ES-I3 (cell line): ENCODE results near the gene GSTO2.

Experiments
- H3K36me3 ChIP-seq: 2 replicates; pipeline ENCODE4 v1.6.1; 2013; ENCODE audit warnings: mild to moderate bottlenecking, low read length, control low read depth, moderate library complexity; ENCODE audit not compliant: insufficient read depth
- H3K4me1 ChIP-seq: 2 replicates; pipeline ENCODE4 v1.6.1; 2013; ENCODE audit warnings: mild to moderate bottlenecking, control low read depth, low read length; ENCODE audit not compliant: insufficient read depth
- H3K9ac ChIP-seq: 2 replicates; pipeline ENCODE4 v1.6.1; 2013; ENCODE audit warnings: low read depth, mild to moderate bottlenecking, low read length, moderate library complexity
- H3K9me3 ChIP-seq: 2 replicates; pipeline ENCODE4 v1.6.1; 2013; ENCODE audit warnings: mild to moderate bottlenecking, low read length, moderate library complexity; ENCODE audit not compliant: control insufficient read depth, insufficient read depth

The GSTO2 gene

DNA sequence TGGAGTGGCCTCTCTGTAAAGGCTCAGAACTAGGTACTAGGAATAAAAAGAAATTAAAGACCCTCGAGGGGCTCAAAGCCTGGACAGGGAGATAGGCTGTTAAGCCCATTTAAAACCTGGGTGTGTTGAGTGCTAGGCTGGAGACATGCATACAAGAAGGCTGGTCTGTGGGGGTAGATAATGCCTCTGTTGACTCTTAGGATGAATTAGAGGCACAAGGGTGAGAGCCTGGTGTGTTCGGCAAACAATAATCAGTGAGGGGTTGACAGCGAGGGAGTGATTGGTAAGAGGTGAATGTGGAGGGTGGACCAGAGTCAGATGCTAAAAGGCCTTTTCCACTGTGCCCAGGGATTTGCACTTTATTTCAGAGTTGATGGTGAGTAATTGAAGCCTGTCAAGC, 12.7 kb downstream of the GSTO2 start:
- H3K9ac ChIP-seq, result no peak overlapping the region
- H3K9me3 ChIP-seq, result no peaks in the 10 kb centered on the region
- no peaks in the 10 kb centered on the region for H3K36me3 ChIP-seq
- no peaks in the 10 kb centered on the region for H3K4me1 ChIP-seq

GRCh38 chr10:104284846-104285245, 15.9 kb downstream of the GSTO2 start:
- H3K4me1 ChIP-seq, result no peaks in the 10 kb centered on the region

DNA sequence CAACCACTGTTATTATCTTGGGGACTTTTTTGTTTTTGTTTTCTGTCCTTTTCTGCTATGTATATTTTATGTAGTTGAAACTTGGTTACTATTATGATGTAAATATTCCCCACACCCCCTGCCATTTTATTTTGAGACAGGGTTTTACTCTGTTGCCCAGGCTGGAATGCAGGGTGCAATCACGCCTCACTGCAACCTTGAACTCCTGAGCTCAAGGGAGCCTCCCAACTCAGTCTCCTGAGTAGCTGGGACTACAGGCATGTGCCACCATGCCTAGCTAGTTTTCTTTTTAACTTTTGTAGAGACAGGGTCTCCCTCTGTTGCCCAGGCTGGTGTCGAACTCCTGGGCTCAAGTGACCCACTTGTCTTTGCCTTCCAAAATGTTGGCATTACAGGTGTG, 18.0 kb downstream of the GSTO2 start:
- Histone ChIP-seq H3K4me1 (peaks cover 10% of the 10 kb centered on the region), H3K36me3 (no peaks in the 10 kb centered on the region), H3K9me3 (no peaks in the 10 kb centered on the region), H3K9ac (no peak overlapping the region)

More at GRCh38 chr10:104284846-104285245, 15.9 kb downstream of the GSTO2 start:
- Histone ChIP-seq H3K9me3 (no peaks in the 10 kb centered on the region), H3K9ac (no peak overlapping the region), H3K36me3 (no peaks in the 10 kb centered on the region)

DNA sequence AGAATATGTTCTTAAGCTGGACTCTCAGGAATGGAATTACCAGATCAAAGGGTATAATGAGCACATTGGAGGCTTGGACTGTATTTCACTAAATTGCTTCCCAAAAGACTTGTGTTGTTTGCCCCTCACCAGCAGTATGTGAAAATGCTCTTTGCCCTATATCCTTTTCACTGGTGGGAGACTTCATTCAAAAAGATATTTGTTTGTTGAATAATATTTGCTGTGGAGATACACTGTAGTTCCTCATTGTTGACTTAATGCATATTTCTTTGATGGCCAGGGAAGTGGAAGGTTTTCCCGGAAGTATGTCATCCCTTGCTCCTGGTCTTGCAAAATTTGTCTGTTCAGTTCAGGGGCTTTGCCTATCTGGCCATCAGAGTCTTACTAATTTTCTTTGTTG, 19.4 kb downstream of the GSTO2 start:
- no peaks in the 10 kb centered on the region for H3K9me3 ChIP-seq
- no peaks in the 10 kb centered on the region for H3K36me3 ChIP-seq
- H3K4me1 ChIP-seq, result peaks cover 13% of the 10 kb centered on the region
- no peak overlapping the region for H3K9ac ChIP-seq

DNA sequence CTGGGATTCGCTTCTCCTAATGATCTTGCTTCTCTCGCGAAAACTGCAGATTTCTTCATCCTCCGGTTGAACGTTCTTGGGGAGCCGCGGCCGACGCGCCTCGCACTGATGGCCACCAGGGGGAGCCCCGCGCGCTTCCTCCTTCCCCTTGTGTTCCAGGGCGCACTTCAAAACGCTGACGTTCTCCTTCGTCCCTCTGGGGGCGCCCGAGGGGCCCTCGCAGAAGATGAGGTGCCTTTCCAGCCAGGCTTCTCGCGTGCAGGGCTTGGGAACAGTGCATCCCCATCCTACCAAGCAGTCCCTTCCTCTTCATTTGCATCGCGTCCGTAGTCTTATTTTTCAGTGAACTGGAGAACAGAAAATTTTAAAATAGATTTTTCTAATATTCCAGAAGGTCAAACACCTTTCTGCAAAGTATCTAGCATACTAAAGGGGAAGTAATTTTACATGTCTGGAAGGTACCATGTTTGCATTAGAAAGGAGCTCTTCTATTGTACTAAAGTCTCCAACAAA, 22.5 kb downstream of the GSTO2 start:
- H3K4me1 ChIP-seq, result peaks cover 13% of the 10 kb centered on the region
- H3K36me3 ChIP-seq, result no peaks in the 10 kb centered on the region
- no peak overlapping the region for H3K9ac ChIP-seq

DNA sequence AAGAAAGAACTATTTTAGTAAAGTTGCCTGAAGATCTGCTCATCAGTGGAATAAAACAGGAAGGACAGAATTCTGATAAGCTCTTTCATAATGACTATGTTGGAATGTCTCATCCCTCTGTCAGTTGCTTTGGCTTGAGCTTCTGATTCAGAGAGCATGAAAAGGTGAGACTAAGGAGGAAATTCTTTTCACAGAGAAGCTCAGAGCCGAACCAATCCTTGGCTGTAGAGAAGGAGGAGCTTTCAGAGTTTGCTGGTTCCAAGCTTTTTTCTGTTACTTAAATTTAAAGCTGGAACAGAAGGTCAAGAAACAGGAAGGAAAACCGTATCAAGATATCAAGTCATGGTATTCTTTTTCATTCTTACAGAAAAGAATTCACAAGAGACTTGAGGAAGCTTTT, 24.0 kb downstream of the GSTO2 start:
- Histone ChIP-seq H3K4me1 (peaks cover 13% of the 10 kb centered on the region), H3K36me3 (no peaks in the 10 kb centered on the region), H3K9me3 (no peaks in the 10 kb centered on the region), H3K9ac (no peak overlapping the region)

More for the DNA sequence above, 22.5 kb downstream of the GSTO2 start:
- no peaks in the 10 kb centered on the region for H3K9me3 ChIP-seq

DNA sequence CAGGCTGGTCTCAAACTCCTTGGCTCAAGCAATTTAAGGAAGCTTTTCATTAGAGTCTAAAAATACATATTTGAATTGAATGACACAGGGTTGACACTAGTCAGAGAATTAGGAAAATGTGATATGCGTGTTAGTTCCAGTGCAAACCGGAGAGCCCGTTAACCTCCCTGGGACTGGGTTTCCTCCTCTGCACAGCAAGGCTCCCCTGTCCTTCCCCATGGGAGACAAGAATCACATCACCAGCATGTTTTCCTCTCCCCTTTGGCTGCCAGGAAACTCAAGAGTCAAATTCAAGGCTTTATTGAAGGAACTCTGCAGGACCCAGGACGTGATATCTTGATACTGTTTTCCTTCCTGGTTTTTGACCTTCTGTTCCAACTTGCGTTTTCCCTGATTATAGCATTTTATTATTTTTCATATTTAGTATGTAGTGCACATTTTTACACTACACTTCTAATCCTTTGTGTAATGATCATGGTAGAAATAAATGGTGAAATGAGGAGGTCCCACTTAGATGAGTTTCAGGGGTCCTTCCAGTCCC, 24.9 kb downstream of the GSTO2 start:
- Histone ChIP-seq H3K36me3 (no peaks in the 10 kb centered on the region), H3K4me1 (peaks cover 13% of the 10 kb centered on the region), H3K9me3 (no peaks in the 10 kb centered on the region), H3K9ac (no peak overlapping the region)

- no peaks in the 10 kb centered on the region for H3K9me3 ChIP-seq
- no peak overlapping the region for H3K9ac ChIP-seq
- H3K4me1 ChIP-seq, result peaks cover 4% of the 10 kb centered on the region
- 0 out of 2 replicates have a peak, but pooled peaks cover 3% of the 10 kb centered on the region for H3K36me3 ChIP-seq
These were observed 27.9 kb downstream of the GSTO2 start for GRCh38 chr10:104296687-104297436.

GRCh38 chr10:104297697-104298660, 29.0 kb downstream of the GSTO2 start:
- H3K4me1 ChIP-seq, result no peaks in the 10 kb centered on the region
- H3K9me3 ChIP-seq, result no peaks in the 10 kb centered on the region
- no peak overlapping the region for H3K9ac ChIP-seq
- 0 out of 2 replicates have a peak, but pooled peaks cover 3% of the 10 kb centered on the region for H3K36me3 ChIP-seq

DNA sequence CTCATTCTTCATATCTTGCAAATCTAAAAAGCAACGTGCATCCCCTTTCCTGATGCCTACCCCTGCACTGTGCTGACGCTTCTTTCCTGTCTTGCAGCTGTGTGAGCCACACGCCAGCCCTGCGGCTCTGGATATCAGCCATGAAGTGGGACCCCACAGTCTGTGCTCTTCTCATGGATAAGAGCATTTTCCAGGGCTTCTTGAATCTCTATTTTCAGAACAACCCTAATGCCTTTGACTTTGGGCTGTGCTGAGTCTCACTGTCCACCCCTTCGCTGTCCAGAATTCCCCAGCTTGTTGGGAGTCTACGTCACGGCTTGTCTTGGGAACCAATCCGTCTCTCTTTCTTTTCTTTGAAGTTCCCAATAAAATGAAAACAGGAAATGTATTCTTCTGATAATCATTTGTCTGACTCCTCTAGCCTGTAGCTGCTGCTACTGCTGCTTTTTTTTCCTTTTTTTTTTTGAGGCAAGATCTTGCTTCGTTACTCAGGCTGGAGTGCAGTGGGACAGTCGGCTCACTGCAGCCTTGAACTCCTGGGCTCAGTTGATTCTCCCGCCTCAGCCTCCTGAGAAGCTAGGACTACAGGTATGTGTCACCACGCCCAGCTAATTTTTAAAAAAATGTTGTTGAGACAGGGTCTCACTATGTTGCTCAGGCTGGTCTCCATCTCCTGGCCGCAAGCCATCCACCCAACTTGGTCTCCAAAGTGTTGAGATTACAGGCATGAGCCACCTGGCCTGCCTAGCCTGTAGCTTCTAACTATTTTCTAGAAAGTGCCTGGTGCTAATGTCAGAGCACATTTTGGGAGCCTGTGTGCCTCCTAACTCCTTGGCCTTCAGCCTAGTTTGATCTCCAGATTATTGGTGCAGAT, 30.3 kb downstream of the GSTO2 start:
- Histone ChIP-seq H3K9me3 (peaks cover 6% of the 10 kb centered on the region), H3K9ac (no peak overlapping the region), H3K4me1 (no peaks in the 10 kb centered on the region), H3K36me3 (0 out of 2 replicates have a peak, but pooled peaks cover 3% of the 10 kb centered on the region)

- Histone ChIP-seq H3K36me3 (0 out of 2 replicates have a peak, but pooled peaks cover 3% of the 10 kb centered on the region), H3K9me3 (peaks cover 8% of the 10 kb centered on the region), H3K9ac (no peak overlapping the region), H3K4me1 (no peaks in the 10 kb centered on the region)
These were observed 31.2 kb downstream of the GSTO2 start for GRCh38 chr10:104300002-104300735.

DNA sequence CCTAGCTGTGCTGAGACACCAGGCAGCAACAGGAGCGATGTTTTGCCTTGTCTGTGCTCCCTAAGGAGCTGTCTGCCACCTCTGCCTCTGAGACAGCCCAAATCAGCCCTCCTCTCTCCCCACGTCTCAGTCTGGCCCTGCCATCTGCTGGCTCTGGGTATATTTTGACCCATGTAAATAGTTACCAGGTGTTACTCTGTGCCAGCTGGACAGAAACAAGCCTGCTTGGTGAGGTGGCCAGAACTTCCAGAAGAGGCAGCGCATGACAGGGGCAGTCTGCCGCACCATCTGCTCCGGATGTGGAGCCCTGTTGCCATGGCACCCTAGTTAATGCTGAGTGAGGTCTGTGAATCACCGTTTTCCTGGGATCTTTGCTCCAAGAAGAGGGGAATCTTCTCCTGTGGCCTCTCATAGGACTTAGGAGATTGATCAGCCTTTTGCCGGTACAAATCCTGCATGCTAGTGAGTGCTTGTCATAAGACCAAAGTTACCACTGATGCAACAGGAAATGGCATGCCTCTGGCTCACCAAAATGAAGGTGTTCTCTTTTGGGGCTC, 31.8 kb downstream of the GSTO2 start:
- H3K9me3 ChIP-seq, result peaks cover 8% of the 10 kb centered on the region
- H3K36me3 ChIP-seq, result 0 out of 2 replicates have a peak, but pooled peaks cover 3% of the 10 kb centered on the region
- no peak overlapping the region for H3K9ac ChIP-seq
- H3K4me1 ChIP-seq, result peaks cover 2% of the 10 kb centered on the region; the same call in 1 of the 2 replicates
